Right ventricle myocardium inferior (tissue), 1 donor: ENCODE measurements around the gene ZNF490. TPM values are rescaled to one million over a fixed set of nuclear protein-coding genes. Genes with fewer than 3 reads are reported as not detected.

Experiments
- ATAC-seq: fragments of 200-7000 bp; cut with Tn5 transposase; one replicate; pipeline ENCODE4 v1.9.1; 2020; ENCODE audit warnings: mild to moderate bottlenecking, moderate library complexity
- DNase-seq: peaks from one replicate; pipeline ENCODE4 v3.0.0; 2021; ENCODE audit errors: missing footprints
- intact Hi-C: fragments of 100-400 bp; cut with DNase I; formaldehyde crosslinking; loops from one replicate; pipeline ENCODE4 v1.11.0; 2022
- total RNA-seq: library from RNA; stranded (reverse); fragmentation: NEBNext Ultra II Directional; extraction: Animal tissue kit (Norgen Biotek cat#: 25700); gene quantifications from one replicate; pipeline ENCODE4 v1.2.1, GENCODE V29; 2021
- donor health status: DM: no; HTN: yes; CAD: no; lungs with severe emphysema.

Gene ZNF490
- total RNA-seq, 1 donor from 2014 or later: 5.1 TPM

DNA sequence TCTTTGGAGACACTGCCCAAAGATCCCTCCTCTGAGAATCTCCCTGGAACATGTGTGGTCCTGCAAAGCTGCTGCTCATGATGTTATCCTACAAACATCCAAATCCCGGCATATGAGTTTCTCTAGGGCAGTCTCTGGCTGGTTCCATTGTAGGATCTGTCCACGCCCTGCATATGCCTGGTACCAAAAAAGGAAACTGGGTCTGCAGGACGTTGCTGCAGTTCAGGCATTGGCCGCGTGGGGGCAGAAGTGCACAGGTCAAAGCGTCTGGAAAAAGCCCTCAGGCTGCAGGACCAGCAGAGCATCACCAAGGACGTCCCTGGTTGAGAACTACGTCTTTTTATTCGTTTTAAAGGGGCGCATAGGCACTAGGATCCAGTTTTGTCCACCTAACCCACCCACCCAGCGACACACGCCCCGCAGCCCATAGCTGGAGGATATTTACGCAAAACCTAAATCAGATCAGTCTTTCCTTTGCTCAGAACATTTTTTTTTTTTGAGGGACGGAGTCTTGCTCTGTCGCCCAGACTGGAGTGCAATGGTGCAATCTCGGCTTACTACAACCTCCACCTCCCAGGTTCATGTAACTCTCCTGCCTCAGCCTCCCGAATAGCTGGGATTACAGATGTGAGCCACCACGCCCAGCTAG lies 46.5 kb downstream of the ZNF490 start:
- peak; percentile 96 for ATAC-seq
- intact Hi-C loops: loop anchor here (5.0 kb wide), 1 partner anchor 108 kb away; no protein-coding TSS in a partner anchor
- peak; percentile 92 for DNase-seq

DNA sequence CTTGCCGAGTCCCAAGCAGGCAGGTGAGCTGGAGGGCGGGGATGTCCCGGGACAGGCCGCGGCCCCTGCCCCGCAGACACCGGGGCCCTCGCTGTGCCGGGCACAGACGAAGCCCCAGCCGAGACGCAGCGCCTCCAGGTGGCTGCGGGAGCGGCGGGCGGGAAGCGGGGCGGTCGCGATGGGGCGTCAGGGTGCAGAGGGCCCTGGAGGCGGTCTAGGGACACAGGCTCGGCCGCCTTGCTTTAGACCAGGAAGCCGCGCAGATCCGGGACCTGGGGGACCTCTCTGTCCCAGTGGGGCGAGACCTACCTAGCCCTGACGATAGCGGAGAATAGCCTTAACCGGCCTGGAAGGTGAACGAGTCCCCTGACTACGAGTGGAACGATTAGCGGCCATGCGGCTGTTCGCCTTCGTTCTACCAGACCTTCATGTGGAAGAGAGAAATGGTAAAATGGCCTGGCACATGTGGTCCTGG lies 55.1 kb downstream of the ZNF490 start:
- intact Hi-C loops: no loop called here
- DNase-seq (no peak), ATAC-seq (no peak)

DNA sequence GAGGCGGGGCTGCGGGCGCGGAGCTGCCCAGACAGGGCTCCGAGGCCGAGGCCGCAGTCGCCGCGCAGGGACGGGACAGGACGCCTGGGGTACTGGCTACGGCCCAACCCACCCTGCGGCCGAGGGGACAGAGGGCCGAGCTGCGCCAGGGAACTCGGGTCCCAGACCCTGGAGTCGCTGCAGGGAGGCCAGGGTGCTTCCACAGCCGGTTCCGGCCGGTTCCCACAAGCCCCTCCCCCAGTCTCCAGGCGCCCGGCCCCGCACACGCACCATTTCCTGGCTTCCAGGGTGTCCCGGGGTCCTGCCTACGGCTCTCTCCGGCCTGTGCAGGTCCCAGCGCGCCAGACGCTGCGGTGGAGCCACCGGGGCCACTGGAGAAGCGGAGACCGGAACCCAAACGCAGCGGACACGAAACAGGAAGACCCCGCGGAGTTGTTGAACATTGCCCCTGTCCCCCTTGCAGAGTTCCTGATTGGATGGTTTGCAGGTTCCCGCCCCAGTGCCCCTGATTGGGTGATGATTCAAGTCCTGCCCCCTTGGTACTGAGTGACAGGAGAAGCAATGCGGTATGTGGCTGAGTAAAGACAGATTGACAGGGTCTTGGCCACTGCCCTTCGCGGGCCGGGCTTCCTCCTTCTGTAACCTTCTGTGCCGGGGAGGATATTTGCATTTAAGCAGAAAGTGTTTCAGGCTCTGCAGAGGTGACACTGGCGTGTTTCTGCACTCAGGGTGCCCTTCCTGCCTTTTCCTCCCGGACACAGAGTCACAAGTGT lies 59.4 kb downstream of the ZNF490 start, which contains the start of gene ZNF564:
ZNF564 (minus strand) TSS at position 423 of the 773 bp plus-strand sequence; CDS start at position 273, 150 bp downstream.
- ATAC-seq (peak; percentile 99), DNase-seq (peak; percentile 95)
- intact Hi-C loops: loop anchor here (5.0 kb wide), 2 partner anchors 54 to 149 kb away; partner anchors contain the start of gene ZNF799

DNA sequence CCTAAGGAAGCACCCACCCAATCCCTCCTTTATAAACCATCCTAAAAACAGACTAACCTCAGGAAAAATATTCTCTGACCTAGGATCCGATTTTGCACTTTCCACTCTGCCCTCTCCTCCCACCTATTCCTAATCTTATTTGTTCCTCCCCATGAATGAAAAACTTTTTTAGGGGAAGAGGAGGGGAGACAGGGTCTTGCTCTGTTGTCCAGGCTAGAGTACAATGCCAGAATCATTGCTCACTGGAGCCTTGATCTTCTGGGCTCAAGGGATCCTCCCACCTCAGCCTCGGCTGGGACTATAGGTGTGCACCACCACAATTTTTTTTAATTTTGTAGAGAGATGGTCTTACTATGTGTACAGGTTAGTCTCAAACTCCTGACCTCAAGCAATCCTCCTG lies 63.7 kb downstream of the ZNF490 start:
- DNase-seq: no peak
- intact Hi-C loops: no loop called here
- no peak for ATAC-seq

DNA sequence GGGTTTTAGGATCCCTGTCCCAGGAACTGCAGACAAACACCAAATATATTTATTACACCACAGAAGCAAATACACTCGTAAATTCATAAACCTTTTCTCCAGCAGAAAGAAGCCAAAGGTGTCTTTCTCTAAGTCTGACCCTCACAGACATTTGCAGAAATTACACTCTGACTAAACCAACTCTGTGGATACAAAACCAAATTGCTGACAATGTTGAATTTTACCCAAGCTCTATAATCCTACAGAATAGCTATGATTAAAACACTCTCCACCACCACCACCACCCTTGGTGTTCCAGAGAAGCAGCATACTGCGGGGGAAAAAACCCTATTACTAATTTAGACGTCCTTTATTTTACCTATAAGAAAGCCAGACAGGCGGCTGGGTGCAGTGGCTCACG lies 64.5 kb downstream of the ZNF490 start:
- ATAC-seq: no peak
- intact Hi-C loops: no loop called here
- no peak for DNase-seq

DNA sequence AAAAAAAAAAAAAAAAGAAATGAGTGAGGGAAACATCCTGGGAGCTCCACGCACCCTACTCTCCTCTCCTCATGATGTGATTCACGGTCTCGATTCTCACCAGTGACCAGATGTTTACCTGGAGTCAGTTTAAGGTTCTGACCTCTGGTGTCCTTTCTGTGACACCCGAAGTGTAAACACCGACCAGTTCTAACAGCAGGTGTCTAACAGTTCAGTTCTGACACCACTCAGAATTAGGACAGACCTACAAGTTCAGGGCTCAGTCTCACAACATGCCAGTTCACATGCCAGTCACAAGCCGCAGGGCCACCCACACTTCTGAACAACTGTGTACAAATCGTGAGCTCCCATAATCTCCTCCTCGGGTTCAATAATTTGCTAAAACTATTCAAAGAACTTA lies 65.3 kb downstream of the ZNF490 start:
- no peak for ATAC-seq
- intact Hi-C loops: no loop called here

DNA sequence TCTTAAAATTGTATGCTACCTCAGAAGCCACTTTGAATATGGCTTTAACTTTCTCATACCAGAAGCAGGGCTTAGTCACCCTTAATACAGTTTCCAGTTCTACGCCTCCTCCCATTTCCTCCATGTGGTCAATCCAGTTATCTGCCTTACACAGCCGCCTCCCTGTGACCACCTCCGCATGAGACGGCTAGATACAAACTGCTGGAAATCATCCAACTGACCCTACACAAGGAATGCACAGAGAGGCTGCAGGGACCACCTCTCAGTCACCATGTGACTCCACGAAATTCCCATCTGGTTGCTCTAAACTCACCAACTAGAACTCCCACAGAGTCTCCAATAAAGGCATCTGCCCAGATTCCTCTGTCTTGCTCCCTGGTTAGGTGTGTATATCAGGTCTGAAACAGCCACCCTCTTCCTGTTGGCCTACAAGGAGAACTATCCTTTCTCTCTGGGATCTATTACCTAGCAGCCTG lies 66.2 kb downstream of the ZNF490 start:
- ATAC-seq: no peak
- intact Hi-C loops: no loop called here
- DNase-seq: no peak

More for the DNA sequence above, 65.3 kb downstream of the ZNF490 start:
- DNase-seq: no peak

DNA sequence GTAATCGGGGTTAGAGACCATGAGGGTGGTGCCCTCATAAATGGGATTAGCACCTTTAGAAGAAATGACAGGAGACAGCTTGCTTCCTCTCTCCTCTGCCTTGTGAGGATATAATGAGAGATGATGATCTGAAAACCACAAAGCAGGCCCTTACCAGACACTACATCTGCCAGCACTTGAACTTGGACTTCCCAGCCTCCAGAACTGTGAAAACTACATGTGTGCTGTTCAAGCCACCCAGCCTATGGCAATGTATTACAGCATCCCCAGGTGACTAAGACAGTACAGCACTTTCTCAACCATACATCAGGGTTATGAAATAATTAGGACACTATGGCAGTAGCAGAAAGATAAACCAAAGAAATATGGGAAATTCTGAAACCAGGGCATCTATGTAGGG lies 66.8 kb downstream of the ZNF490 start:
- ATAC-seq (no peak), DNase-seq (no peak)
- intact Hi-C loops: no loop called here

Other genes starting within 250 kb of the ZNF490 start
- 2.4 TPM for gene ZNF442, start 245.1 kb downstream of the ZNF490 start, total RNA-seq
- gene ZNF799, start 209.5 kb downstream of the ZNF490 start, total RNA-seq: 2.3 TPM
- gene ZNF443, start 169.8 kb downstream of the ZNF490 start, total RNA-seq: 1.9 TPM
- 2.1 TPM for gene ZNF709, start 126.0 kb downstream of the ZNF490 start, total RNA-seq
- 10.3 TPM for gene ZNF564, start 59.3 kb downstream of the ZNF490 start, total RNA-seq
- gene ZNF791, start 107 bp upstream of the ZNF490 start, total RNA-seq: 14.4 TPM
- gene MAN2B1, start 55.9 kb upstream of the ZNF490 start, total RNA-seq: 40.2 TPM
- gene WDR83, start 56.0 kb upstream of the ZNF490 start, total RNA-seq: 7.2 TPM
- gene DHPS, start 71.1 kb upstream of the ZNF490 start, total RNA-seq: 45.9 TPM
- gene GNG14, start 77.2 kb upstream of the ZNF490 start, total RNA-seq: not detected
- 1.7 TPM for gene FBXW9, start 85.8 kb upstream of the ZNF490 start, total RNA-seq
- 35.1 TPM for gene TNPO2, start 113.1 kb upstream of the ZNF490 start, total RNA-seq
- 133 TPM for gene TRIR, start 123.9 kb upstream of the ZNF490 start, total RNA-seq
- 65.8 TPM for gene GET3, start 126.7 kb upstream of the ZNF490 start, total RNA-seq
- not detected for gene BEST2, start 141.0 kb upstream of the ZNF490 start, total RNA-seq
- 51.6 TPM for gene HOOK2, start 164.7 kb upstream of the ZNF490 start, total RNA-seq
- 25.0 TPM for gene JUNB, start 180.7 kb upstream of the ZNF490 start, total RNA-seq
- gene PRDX2, start 191.0 kb upstream of the ZNF490 start, total RNA-seq: 692 TPM
- gene THSD8, start 191.3 kb upstream of the ZNF490 start, total RNA-seq: 1.7 TPM
- gene RNASEH2A, start 195.8 kb upstream of the ZNF490 start, total RNA-seq: 6.3 TPM
- gene RTBDN, start 223.8 kb upstream of the ZNF490 start, total RNA-seq: not detected
- 0.22 TPM for gene MAST1, start 227.7 kb upstream of the ZNF490 start, total RNA-seq